Liver (tissue), 3 donors: ENCODE data around the gene CCL8.

ENCODE experiments used
- EGR1 ChIP-seq, 2 donors: IDR thresholded peaks; 2 replicates each; pipeline ENCODE4 v1.6.1; 2016 to 2018; ENCODE audit warnings: antibody characterized with exemption in 2 of 2, low read depth in 2 of 2
- FOXA1 ChIP-seq: IDR thresholded peaks from 2 replicates; pipeline ENCODE4 v1.6.1; 2016; ENCODE audit warnings: antibody characterized with exemption
- HNF4A ChIP-seq, 2 donors: conservative IDR thresholded peaks; 2 replicates each; pipeline ENCODE4 v1.6.1; 2016; ENCODE audit warnings: antibody characterized with exemption in 2 of 2, mild to moderate bottlenecking in 2 of 2
- HNF4G ChIP-seq: IDR thresholded peaks from 2 replicates; pipeline ENCODE4 v1.6.1; 2016; ENCODE audit warnings: antibody characterized with exemption
- JUND ChIP-seq, 2 donors: IDR thresholded peaks; 2 replicates each; pipeline ENCODE4 v1.6.1; 2016; ENCODE audit warnings: antibody characterized with exemption in 2 of 2
- RAD21 ChIP-seq, 2 donors: IDR thresholded peaks; 2 replicates each; pipeline ENCODE4 v1.6.1; 2016; ENCODE audit warnings: antibody characterized with exemption in 2 of 2, mild to moderate bottlenecking in 2 of 2
- SP1 ChIP-seq: IDR thresholded peaks from 2 replicates; pipeline ENCODE4 v1.6.1; 2018; ENCODE audit warnings: antibody characterized with exemption, mild to moderate bottlenecking
- TAF1 ChIP-seq: conservative IDR thresholded peaks from 2 replicates; pipeline ENCODE4 v1.6.1; 2016; ENCODE audit warnings: antibody characterized with exemption, mild to moderate bottlenecking
- YY1 ChIP-seq: IDR thresholded peaks from 2 replicates; pipeline ENCODE4 v1.6.1; 2016; ENCODE audit warnings: antibody characterized with exemption, mild to moderate bottlenecking
- TF ChIP-seq, protein P1 (sequence below): fragments of 150-350 bp; IDR thresholded peaks from 2 replicates; pipeline ENCODE4 v1.5.1; 2017; ENCODE audit warnings: improper control_type of control experiment, low read depth, low read length; ENCODE audit not compliant: missing input control
- TF ChIP-seq, protein P2 (sequence below): IDR thresholded peaks from 2 replicates; pipeline ENCODE4 v1.6.1; 2016; ENCODE audit warnings: antibody characterized with exemption
- TF ChIP-seq, protein P3 (sequence below): IDR thresholded peaks from 2 replicates; pipeline ENCODE4 v1.6.1; 2016; ENCODE audit warnings: antibody characterized with exemption
- TF ChIP-seq, protein P4 (sequence below): IDR thresholded peaks from 2 replicates; pipeline ENCODE4 v1.6.1; 2016; ENCODE audit warnings: antibody characterized with exemption, mild to moderate bottlenecking
- donor health status: healthy.
- donor health status: healthy.

DNA sequence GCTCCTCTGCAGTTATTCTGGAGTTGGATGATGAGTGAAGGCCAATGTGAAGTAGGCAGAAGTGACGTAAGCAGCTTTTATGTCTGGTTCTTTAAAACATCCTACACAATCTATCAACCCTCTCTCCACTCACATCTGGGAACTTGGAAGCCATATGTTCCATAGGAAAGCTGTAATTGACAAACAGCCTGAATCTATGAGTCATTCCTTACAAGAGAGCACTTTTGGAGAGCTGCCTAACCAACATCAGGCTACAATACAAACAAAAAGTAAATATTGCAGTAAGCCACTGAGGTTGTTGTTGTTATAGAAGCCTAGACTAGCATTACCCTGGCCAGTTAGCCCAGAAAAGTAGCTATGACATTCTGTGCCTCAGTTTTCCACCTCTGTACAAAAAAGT, 43.4 kb upstream of the CCL8 start:
- TF ChIP-seq, protein P1, sequence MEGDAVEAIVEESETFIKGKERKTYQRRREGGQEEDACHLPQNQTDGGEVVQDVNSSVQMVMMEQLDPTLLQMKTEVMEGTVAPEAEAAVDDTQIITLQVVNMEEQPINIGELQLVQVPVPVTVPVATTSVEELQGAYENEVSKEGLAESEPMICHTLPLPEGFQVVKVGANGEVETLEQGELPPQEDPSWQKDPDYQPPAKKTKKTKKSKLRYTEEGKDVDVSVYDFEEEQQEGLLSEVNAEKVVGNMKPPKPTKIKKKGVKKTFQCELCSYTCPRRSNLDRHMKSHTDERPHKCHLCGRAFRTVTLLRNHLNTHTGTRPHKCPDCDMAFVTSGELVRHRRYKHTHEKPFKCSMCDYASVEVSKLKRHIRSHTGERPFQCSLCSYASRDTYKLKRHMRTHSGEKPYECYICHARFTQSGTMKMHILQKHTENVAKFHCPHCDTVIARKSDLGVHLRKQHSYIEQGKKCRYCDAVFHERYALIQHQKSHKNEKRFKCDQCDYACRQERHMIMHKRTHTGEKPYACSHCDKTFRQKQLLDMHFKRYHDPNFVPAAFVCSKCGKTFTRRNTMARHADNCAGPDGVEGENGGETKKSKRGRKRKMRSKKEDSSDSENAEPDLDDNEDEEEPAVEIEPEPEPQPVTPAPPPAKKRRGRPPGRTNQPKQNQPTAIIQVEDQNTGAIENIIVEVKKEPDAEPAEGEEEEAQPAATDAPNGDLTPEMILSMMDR: no peak
- TF ChIP-seq TAF1 (no peak), EGR1 (IDR thresholded peaks at IDR 0.05; ENCODE audit: low read depth in 2 of 2) (no peak), FOXA1 (no peak), RAD21 (IDR thresholded peaks at IDR 0.05) (no peak), HNF4G (no peak), JUND (IDR thresholded peaks at IDR 0.05) (no peak), SP1 (no peak), HNF4A (conservative IDR thresholded peaks at IDR 0.05) (no peak), YY1 (no peak)
- TF ChIP-seq, protein P2, sequence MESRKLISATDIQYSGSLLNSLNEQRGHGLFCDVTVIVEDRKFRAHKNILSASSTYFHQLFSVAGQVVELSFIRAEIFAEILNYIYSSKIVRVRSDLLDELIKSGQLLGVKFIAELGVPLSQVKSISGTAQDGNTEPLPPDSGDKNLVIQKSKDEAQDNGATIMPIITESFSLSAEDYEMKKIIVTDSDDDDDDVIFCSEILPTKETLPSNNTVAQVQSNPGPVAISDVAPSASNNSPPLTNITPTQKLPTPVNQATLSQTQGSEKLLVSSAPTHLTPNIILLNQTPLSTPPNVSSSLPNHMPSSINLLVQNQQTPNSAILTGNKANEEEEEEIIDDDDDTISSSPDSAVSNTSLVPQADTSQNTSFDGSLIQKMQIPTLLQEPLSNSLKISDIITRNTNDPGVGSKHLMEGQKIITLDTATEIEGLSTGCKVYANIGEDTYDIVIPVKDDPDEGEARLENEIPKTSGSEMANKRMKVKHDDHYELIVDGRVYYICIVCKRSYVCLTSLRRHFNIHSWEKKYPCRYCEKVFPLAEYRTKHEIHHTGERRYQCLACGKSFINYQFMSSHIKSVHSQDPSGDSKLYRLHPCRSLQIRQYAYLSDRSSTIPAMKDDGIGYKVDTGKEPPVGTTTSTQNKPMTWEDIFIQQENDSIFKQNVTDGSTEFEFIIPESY: no peak
- TF ChIP-seq, protein P3, sequence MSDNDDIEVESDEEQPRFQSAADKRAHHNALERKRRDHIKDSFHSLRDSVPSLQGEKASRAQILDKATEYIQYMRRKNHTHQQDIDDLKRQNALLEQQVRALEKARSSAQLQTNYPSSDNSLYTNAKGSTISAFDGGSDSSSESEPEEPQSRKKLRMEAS: no peak
- TF ChIP-seq, protein P4, sequence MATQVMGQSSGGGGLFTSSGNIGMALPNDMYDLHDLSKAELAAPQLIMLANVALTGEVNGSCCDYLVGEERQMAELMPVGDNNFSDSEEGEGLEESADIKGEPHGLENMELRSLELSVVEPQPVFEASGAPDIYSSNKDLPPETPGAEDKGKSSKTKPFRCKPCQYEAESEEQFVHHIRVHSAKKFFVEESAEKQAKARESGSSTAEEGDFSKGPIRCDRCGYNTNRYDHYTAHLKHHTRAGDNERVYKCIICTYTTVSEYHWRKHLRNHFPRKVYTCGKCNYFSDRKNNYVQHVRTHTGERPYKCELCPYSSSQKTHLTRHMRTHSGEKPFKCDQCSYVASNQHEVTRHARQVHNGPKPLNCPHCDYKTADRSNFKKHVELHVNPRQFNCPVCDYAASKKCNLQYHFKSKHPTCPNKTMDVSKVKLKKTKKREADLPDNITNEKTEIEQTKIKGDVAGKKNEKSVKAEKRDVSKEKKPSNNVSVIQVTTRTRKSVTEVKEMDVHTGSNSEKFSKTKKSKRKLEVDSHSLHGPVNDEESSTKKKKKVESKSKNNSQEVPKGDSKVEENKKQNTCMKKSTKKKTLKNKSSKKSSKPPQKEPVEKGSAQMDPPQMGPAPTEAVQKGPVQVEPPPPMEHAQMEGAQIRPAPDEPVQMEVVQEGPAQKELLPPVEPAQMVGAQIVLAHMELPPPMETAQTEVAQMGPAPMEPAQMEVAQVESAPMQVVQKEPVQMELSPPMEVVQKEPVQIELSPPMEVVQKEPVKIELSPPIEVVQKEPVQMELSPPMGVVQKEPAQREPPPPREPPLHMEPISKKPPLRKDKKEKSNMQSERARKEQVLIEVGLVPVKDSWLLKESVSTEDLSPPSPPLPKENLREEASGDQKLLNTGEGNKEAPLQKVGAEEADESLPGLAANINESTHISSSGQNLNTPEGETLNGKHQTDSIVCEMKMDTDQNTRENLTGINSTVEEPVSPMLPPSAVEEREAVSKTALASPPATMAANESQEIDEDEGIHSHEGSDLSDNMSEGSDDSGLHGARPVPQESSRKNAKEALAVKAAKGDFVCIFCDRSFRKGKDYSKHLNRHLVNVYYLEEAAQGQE: no peak
